ENCODE data around the gene TIMM22. TPM values are rescaled to one million over a fixed set of nuclear protein-coding genes. Genes with fewer than 3 reads are reported as not detected.
A peak's percentile ranks its signal among the peaks of the same experiment; 100 is the strongest.

Gene TIMM22
- total RNA-seq, 1 donor: 15.8 TPM

DNA sequence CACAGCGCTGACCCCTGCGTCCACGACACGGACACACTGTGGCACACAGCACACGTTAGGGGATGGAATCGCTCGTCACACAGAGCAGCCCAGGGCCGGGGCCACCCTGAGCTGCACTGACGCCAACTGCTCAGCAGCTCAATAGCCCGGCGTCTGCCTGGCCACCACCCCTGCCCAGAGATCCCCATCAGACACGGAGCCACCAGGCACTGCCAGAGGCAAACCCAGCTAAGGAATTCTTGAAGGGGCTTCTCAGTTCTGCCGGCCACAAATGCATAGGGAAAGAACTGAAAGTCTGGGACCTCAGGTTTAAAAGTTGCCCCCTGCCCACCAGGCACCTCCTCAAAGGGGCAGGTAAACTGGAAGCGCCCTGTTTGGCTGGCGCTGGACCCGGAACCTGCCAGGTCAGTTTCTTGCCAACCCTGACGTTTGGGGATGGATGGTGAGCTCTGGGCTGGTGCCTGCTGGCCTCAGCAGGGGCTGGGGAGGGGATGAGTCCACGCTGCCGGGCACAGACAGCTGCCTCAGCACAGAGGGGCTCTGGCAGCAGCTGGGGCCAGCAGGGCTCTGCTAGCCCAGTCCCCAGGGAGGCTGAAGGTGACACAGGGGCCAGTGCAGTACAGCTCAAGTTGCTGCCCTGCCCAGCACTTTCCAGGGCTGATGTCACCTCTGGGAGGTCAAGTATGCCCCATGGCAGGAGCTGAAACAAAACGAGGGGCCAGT is 33.2 kb downstream of the TIMM22 start:
- H3K4me3 ChIP-seq (ENCODE audit: low read depth, low read length): no peak overlapping the region
- no peak for DNase-seq (ENCODE audit: low read depth)
- TF ChIP-seq, protein P1, sequence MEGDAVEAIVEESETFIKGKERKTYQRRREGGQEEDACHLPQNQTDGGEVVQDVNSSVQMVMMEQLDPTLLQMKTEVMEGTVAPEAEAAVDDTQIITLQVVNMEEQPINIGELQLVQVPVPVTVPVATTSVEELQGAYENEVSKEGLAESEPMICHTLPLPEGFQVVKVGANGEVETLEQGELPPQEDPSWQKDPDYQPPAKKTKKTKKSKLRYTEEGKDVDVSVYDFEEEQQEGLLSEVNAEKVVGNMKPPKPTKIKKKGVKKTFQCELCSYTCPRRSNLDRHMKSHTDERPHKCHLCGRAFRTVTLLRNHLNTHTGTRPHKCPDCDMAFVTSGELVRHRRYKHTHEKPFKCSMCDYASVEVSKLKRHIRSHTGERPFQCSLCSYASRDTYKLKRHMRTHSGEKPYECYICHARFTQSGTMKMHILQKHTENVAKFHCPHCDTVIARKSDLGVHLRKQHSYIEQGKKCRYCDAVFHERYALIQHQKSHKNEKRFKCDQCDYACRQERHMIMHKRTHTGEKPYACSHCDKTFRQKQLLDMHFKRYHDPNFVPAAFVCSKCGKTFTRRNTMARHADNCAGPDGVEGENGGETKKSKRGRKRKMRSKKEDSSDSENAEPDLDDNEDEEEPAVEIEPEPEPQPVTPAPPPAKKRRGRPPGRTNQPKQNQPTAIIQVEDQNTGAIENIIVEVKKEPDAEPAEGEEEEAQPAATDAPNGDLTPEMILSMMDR (IDR thresholded peaks at IDR 0.05; ENCODE audit: insufficient read depth, low read length): no peak

DNA sequence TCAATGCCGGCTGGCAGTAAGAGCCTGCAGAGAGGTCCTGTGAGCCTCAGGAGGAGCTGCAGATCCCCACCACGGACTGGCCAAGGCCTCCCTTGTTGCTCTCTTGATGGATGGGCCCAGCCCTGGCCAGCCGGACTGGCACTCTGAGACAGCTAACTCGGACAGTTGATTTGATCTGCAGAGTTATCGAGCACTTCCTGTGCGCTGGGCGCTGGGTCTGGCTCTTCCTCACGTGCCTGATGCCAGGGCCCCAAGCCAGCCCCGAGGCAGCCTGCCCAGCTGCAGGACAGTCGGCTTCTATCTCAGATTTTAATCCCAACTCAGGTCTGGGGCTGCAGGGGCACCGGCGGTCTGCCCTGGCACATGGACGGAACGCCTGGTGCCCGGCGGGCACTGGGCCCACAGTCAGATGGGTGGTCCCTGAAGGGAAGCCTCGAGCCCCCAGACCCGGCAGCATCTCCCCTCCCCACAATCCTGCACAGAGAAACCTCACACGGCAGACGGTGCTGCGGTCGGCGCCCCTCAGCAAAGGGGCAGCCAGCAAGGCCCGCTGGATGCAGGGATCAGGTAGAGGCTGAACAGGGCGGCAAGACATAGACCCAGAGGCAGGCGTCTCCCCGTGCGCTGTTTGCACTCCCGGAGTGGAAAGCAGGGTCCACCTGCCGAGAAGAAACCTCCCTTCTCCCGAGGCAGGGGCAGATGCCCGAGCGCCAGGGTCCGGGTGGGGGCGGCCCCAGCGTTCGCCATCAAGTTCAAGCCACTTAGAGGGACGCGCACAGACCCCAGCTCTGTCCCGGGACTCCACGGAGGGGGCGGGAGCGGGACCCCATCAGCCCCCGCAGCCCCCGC is 34.0 kb downstream of the TIMM22 start:
- TF ChIP-seq, protein P1 (IDR thresholded peaks at IDR 0.05; ENCODE audit: insufficient read depth, low read length): no peak
- H3K4me3 ChIP-seq (ENCODE audit: low read depth, low read length): no peak overlapping the region
- peak; percentile 8 for DNase-seq (ENCODE audit: low read depth)

DNA sequence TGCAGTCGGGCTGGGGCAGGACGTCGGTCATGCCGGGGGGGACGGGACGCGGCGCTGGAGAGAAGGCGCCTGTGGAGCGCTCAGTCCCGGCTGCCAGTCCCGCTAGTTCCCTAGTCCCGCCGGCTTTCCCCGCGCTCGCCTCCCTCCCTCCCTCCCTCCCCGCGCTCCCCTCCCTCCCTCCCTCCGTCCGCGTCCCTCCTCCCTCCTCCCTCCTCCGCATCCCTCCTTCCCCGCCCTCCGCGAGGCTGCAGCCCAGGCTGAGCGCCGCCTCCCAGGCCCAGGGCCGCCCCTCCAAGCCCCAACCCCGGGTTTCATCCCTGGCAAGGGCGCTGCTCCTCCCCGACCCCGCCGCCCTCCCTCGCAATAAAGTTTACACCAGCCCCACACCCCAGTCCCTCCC is 34.8 kb downstream of the TIMM22 start:
- DNase-seq (ENCODE audit: low read depth): peak; percentile 36
- no peak overlapping the region for H3K4me3 ChIP-seq (ENCODE audit: low read depth, low read length)
- TF ChIP-seq, protein P1 (IDR thresholded peaks at IDR 0.05; ENCODE audit: insufficient read depth, low read length): no peak

DNA sequence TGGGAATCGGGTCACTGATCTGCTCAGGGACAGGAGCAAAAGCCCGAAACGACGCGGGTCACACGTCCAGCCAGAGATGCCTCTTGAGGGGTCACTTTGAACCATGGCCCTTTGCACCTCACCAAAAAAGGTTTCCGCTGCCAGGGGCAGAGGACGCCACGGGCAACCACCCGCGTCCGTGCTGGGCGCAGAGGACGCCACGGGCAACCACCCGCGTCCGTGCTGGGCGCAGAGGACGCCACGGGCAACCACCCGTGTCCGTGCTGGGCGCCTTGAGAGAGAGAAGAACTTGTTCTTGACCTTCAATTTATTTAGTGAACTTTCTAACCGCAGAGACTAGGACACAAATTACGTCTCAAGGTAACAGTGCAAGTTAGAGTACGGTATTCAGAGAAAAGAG is 35.5 kb downstream of the TIMM22 start:
- TF ChIP-seq, protein P1 (IDR thresholded peaks at IDR 0.05; ENCODE audit: insufficient read depth, low read length): no peak
- no peak for DNase-seq (ENCODE audit: low read depth)
- H3K4me3 ChIP-seq (ENCODE audit: low read depth, low read length): no peak overlapping the region

DNA sequence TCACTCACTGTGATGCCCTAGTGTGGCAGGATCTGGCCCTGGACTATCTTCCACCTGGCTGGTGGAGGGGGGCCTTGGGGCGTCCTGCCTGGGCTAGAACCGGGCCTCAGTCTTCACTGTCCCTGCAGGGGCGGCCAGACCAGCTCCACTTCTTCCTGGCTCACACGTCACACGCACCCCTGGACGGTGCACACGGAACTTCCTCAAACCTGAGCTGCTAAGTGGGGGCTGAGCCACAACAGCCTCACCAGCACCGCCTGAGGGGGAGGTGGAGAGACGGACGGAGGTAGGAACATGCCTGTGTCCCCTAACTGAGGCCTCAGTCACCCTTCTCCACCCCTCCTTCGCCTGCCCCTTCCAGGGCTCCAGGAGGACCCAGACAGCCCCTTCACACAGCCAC is 36.6 kb downstream of the TIMM22 start:
- no peak for DNase-seq (ENCODE audit: low read depth)
- no peak overlapping the region for H3K4me3 ChIP-seq (ENCODE audit: low read depth, low read length)
- TF ChIP-seq, protein P1 (IDR thresholded peaks at IDR 0.05; ENCODE audit: insufficient read depth, low read length): no peak

DNA sequence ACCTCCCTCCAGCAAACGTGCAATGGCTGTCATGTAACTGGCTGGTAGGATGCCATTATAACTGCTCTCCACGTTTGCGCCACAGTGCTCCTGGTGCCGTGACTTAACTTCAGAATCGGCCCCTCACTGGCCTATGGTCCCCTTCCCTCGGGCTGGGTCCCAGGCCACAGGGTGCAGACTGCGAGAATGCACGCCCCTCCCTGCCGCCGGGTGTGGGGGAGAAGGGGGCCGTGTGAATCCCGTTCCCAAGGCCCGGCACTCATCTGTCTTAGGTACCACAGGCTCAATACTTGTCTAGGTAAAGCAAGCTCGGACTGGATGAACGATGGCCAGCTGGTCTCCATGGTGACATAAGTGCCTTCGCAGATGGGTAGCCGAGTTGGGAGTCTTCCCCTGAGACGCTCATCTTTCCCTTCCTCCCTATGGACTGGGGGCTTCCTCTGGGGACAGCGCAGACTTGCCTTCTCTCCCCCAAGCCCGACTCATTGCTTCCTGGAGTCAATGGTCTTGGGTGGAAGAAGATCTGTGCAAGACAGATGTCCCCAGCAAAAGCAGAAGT is 37.8 kb downstream of the TIMM22 start:
- TF ChIP-seq, protein P1 (IDR thresholded peaks at IDR 0.05; ENCODE audit: insufficient read depth, low read length): no peak
- no peak for DNase-seq (ENCODE audit: low read depth)
- H3K4me3 ChIP-seq (ENCODE audit: low read depth, low read length): no peak overlapping the region
